Left lung (tissue), 10 donors: ENCODE measurements around the gene SUCLG2. TPM values are rescaled to one million over a fixed set of nuclear protein-coding genes. Genes with fewer than 3 reads are reported as not detected.

Experiments used
- ATAC-seq: fragments of 200-7000 bp; cut with Tn5 transposase; one replicate; pipeline ENCODE4 v1.9.1; 2020; ENCODE audit warnings: moderate library complexity
- DNase-seq, 4 donors: peaks; one replicate each; pipeline ENCODE4 v3.0.0-alpha.2; 2013 to 2020
- H3K27ac ChIP-seq, 2 donors: fragments of 200-600 bp; sonication (generic) in 1 of 2; one replicate each; pipeline versions ENCODE4 v1.5.0 to v1.8.0; 2020 to 2021
- H3K27me3 ChIP-seq, 2 donors: fragments of 200-600 bp; sonication (generic) in 1 of 2; one replicate each; pipeline versions ENCODE4 v1.5.0 to v1.8.0; 2020 to 2021
- H3K36me3 ChIP-seq, 2 donors: fragments of 200-600 bp; sonication (generic) in 1 of 2; one replicate each; pipeline versions ENCODE4 v1.5.0 to v1.8.0; 2020 to 2021
- H3K4me1 ChIP-seq, 2 donors: fragments of 200-600 bp; one replicate each; pipeline ENCODE4 v1.8.0; 2021
- H3K4me3 ChIP-seq, 2 donors: fragments of 200-600 bp; sonication (generic) in 1 of 2; one replicate each; pipeline versions ENCODE4 v1.5.0 to v1.8.0; 2020 to 2021; ENCODE audit warnings: mild to moderate bottlenecking in 1 of 2
- H3K9me3 ChIP-seq, 2 donors: fragments of 200-600 bp; sonication (generic) in 1 of 2; one replicate each; pipeline versions ENCODE4 v1.5.0 to v1.8.0; 2020 to 2021
- intact Hi-C, 2 donors: fragments of 100-400 bp; cut with DNase I; formaldehyde crosslinking; loops; one replicate each; pipeline versions ENCODE4 v1.11.2 to v1.14.2; 2022
- polyA plus RNA-seq, 6 donors: library from polyadenylated mRNA; unstranded; fragments of 120-200 nt; gene quantifications; one replicate each; pipeline ENCODE4 v1.2.1, GENCODE V29; 2013; ENCODE audit not compliant: insufficient read length in 6 of 6
- total RNA-seq, 2 donors: library from RNA; stranded (reverse); fragmentation: NEBNext Ultra II Directional; extraction: Animal tissue kit (Norgen Biotek cat#: 25700); gene quantifications; one replicate each; pipeline ENCODE4 v1.2.1, GENCODE V29; 2021
- TF ChIP-seq, protein P1 (sequence below), 2 donors: fragments of 200-600 bp; sonication (generic) in 1 of 2; IDR thresholded peaks; one replicate each; pipeline versions ENCODE4 v1.5.0 to v1.8.0; 2021; ENCODE audit warnings: antibody characterized with exemption in 2 of 2
- donor health status: DM: no; HTN: yes; CAD: no.
- donor health status: DM: no; HTN: no; CAD: no.

Gene SUCLG2
- total and polyA plus RNA-seq, 8 donors, result 52.7 to 74.1 (median 60.0) TPM

GRCh38 chr3:67431887-67432286 is 222.5 kb downstream of the SUCLG2 start:
- Histone ChIP-seq H3K36me3 (no peaks in the 10 kb centered on the region), H3K4me3 (no peak overlapping the region), H3K27me3 (no peaks in the 10 kb centered on the region), H3K9me3 (no peaks in the 10 kb centered on the region), H3K4me1 (no peaks in the 10 kb centered on the region), H3K27ac (no peak overlapping the region)
- no peak for ATAC-seq
- intact Hi-C loops, result no loop called here
- TF ChIP-seq, protein P1, sequence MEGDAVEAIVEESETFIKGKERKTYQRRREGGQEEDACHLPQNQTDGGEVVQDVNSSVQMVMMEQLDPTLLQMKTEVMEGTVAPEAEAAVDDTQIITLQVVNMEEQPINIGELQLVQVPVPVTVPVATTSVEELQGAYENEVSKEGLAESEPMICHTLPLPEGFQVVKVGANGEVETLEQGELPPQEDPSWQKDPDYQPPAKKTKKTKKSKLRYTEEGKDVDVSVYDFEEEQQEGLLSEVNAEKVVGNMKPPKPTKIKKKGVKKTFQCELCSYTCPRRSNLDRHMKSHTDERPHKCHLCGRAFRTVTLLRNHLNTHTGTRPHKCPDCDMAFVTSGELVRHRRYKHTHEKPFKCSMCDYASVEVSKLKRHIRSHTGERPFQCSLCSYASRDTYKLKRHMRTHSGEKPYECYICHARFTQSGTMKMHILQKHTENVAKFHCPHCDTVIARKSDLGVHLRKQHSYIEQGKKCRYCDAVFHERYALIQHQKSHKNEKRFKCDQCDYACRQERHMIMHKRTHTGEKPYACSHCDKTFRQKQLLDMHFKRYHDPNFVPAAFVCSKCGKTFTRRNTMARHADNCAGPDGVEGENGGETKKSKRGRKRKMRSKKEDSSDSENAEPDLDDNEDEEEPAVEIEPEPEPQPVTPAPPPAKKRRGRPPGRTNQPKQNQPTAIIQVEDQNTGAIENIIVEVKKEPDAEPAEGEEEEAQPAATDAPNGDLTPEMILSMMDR (IDR thresholded peaks at IDR 0.05), result no peak
- DNase-seq, result no peak

DNA sequence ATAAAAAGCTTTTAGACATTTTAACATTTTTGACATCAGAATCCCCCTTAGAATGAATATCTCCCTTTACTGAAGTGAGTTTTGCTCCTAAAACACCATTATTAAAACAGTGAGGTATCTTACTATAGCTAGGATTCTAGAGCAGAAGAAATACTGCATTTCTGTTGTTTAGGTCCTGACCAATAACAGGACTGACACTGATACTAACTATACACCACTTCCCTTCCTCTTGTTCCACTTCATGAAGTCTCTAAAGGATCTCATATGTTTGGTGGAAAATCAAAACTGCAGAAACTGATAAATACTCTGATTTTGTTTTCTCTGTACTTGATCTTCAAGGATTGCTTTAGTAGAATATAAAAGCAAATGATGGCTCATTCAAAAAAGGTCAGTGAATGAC is 230.7 kb downstream of the SUCLG2 start:
- DNase-seq, result no peak
- Histone ChIP-seq H3K4me3 (no peak overlapping the region), H3K9me3 (peaks cover 8 to 12% of the 10 kb centered on the region in 2 donors), H3K4me1 (no peaks in the 10 kb centered on the region), H3K27ac (no peak overlapping the region), H3K36me3 (peaks cover 0 to 6% of the 10 kb centered on the region in 2 donors), H3K27me3 (no peaks in the 10 kb centered on the region)
- intact Hi-C loops, result no loop called here
- TF ChIP-seq, protein P1 (IDR thresholded peaks at IDR 0.05), result no peak
- ATAC-seq, result no peak

DNA sequence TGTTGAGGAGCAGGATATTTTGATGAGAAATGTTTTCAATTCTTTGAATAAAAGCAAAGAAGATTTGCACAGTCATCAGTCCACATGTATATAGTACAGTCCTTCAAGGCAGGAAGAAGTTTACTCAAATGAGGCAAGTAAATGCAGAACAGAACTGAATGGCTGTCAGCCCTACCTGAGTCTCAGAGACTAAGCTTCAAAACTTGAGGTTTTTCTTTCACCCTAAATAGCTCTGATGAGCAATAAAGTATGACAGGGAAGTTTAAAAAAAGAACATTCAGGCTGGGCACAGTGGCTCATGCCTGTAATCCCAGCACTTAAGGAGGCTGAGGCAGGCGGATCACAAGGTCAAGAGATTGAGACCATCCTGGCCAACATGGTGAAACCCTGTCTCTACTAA is 232.5 kb downstream of the SUCLG2 start:
- intact Hi-C loops, result no loop called here
- H3K27me3 ChIP-seq, result no peaks in the 10 kb centered on the region
- no peak for ATAC-seq

GRCh38 chr3:67419779-67420178 is 234.6 kb downstream of the SUCLG2 start:
- Histone ChIP-seq H3K27me3 (no peaks in the 10 kb centered on the region), H3K9me3 (peaks cover 8 to 12% of the 10 kb centered on the region in 2 donors), H3K4me3 (no peak overlapping the region), H3K27ac (no peak overlapping the region), H3K4me1 (no peaks in the 10 kb centered on the region), H3K36me3 (peaks cover 0 to 6% of the 10 kb centered on the region in 2 donors)
- ATAC-seq, result no peak
- TF ChIP-seq, protein P1 (IDR thresholded peaks at IDR 0.05), result no peak
- no peak for DNase-seq
- intact Hi-C loops, result no loop called here

More for the DNA sequence above, 232.5 kb downstream of the SUCLG2 start:
- H3K9me3 ChIP-seq, result peaks cover 8 to 12% of the 10 kb centered on the region in 2 donors
- H3K4me3 ChIP-seq, result no peak overlapping the region
- no peaks in the 10 kb centered on the region for H3K4me1 ChIP-seq
- peaks cover 0 to 6% of the 10 kb centered on the region in 2 donors for H3K36me3 ChIP-seq
- no peak overlapping the region for H3K27ac ChIP-seq
- TF ChIP-seq, protein P1 (IDR thresholded peaks at IDR 0.05), result no peak
- no peak for DNase-seq

GRCh38 chr3:67419218-67419529 is 235.2 kb downstream of the SUCLG2 start:
- H3K36me3 ChIP-seq, result peaks cover 0 to 6% of the 10 kb centered on the region in 2 donors
- intact Hi-C loops, result no loop called here
- DNase-seq (no peak), ATAC-seq (no peak)
- H3K4me3 ChIP-seq, result no peak overlapping the region
- no peaks in the 10 kb centered on the region for H3K4me1 ChIP-seq
- peaks cover 8 to 12% of the 10 kb centered on the region in 2 donors for H3K9me3 ChIP-seq
- TF ChIP-seq, protein P1 (IDR thresholded peaks at IDR 0.05), result no peak
- H3K27me3 ChIP-seq, result no peaks in the 10 kb centered on the region
- H3K27ac ChIP-seq, result no peak overlapping the region
